Brain pericyte (primary cell): ENCODE results near the gene GOLT1A.

Experiments
- DNase-seq: peaks from one replicate; pipeline ENCODE4 v3.0.0-alpha.2; 2012; ENCODE audit warnings: low read depth, low spot score

Gene GOLT1A

DNA sequence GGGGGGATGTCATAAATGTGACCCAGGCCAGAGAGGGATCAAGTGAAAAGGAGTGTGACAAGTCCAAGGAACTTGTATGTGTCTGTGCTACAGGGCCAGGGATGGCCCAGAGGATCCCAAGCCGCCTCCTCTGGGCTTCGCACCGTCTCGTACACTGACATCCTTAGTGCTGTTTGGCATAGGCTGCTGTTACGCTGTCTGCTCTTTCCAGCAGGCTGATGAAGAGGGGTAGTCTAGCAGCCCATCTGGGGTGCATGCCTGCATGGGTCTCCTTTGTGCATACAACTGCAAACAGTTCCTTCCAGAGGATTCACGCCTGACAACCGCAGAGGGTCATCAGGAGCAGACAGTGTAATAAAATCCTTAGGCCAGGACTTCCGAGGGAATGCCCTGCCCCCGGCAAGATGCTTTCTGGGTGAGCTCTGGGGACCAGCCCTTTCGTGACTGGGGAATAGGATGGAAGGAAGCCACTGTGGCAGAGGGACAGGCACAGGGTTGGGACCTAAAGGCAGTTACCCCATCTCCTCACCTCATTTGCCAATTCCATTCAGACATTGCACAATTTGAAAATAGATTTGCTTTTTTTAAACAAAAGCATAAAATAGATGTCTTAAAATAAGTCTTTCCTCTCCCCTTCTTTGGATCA lies 6.3 kb upstream of the GOLT1A start:
- DNase-seq: no peak

DNA sequence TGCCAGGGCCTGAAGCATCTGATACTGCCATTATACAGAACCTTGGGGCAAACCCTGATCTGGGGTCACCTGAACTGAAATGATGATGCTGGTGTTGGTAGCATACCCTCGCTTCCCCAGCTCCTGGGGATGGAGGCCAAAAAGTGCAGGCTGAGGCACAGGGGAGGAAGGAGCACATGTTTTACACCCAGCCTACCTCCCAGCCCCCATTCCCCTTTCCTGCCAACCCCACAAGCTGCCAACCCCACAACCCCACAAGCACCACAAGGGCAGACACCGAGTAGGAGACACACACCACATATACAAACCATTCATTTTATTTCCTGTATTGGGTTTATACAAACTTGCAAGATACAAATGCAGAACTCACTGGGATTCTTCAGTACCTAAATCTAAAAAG lies 4.8 kb upstream of the GOLT1A start:
- DNase-seq: no peak

DNA sequence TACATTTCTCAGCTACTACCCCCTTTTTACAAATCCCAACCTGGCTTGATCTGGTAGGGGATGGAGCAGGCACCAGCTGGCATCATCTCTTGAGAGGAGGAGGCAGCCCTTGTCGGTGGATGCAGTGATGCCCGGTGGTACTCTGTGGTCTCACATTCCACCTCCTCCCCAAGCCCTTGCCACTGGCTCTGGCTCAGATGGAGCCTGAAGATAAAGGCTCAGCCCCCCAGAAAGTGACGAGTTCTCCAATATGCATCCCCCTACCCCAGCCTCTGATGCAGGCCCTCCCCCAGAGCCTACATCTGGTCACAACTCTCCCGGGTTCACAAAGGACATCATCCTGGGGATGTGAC lies 3.8 kb upstream of the GOLT1A start:
- no peak for DNase-seq

DNA sequence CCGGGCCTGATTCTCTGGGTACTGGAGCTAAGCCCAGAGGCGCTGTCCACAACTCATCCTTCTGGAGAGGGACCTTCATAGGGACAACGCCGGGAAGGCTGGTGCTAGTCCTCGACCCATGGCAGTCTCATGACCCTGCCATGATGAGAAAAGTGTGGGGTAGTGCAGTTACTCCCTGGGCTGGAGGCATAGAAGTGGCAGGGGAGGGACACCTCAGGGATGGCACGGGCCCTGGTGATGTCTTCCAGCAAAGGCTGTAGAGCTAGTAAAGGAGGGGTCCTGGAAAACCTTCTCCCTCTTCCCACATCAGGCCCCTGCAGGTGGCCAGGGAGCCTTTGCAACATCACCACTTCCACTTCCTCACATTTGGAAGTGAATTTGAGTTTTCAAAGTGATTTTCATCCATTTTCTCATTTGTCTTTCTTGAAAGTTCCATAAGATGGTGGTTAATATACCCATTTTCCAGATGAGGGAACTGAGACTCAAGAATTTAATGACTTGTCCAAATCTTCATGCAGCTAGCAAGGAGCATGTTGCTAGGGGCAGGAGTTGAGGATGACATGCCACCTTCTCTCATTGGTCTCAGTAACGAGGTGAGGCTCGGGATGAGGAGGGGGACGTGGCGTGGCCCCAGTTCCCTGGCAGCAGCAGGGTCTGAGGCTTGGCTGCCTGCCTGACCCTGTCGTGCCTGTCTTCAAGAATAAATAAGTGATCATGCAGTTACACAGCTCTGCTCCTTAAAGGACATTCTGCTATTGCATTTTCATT lies 3.3 kb upstream of the GOLT1A start:
- DNase-seq: no peak

DNA sequence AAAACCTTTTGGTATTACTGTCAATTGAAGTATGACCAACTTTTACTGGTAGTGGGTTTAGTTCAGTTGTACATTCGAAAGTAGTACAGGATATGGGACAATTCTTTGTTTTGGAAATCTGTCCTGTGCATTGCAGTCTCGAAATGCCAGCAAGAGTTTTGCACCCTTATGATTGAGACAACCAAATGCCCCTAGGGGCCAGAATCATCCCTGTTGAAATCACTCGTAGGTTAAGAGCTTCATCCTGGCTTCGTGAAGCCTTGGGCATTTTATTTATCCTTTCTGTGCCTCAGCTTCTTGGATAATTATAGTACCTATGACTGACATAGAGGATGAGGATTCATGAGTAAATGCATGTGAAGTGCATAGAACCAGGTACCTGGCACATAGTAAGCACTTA lies 2.4 kb upstream of the GOLT1A start:
- DNase-seq: no peak

DNA sequence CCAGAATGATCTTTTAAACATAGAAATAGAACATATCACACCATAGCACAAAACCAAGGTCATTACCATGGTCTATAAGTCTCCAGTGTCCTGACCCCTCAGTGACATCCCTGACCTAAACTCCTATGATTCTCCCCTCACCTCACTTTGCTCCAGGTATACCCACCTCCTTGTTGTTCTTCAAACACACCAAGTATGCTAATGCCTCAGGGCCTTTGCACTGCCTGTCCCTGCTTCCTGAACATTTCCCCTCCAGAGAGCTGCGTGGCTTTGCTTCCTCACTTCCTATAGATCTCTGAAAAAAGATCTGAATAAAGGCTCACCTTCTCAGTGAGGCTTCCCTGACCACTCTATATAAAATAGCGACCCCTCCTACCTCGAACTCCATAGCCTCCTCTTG lies 1.1 kb downstream of the GOLT1A start:
- no peak for DNase-seq

DNA sequence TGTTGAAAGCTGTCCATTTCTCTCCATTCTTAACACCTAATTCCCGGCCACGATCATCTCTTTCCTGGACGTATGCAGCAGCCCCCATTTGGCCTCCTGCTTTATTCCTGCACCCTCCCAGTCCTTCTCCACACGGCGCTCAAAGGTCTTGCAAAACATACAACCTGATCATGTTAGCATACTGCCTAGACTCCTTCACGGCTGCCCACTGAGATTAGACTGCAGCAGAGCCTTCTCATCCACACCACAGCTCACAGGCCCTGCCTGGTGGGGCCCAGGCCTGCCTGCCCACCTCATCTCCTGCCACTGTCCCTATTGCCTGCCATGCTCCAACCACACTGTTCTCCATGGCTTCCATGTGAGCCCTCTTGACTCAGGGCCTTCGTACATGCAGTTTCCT lies 2.7 kb downstream of the GOLT1A start:
- DNase-seq: no peak

DNA sequence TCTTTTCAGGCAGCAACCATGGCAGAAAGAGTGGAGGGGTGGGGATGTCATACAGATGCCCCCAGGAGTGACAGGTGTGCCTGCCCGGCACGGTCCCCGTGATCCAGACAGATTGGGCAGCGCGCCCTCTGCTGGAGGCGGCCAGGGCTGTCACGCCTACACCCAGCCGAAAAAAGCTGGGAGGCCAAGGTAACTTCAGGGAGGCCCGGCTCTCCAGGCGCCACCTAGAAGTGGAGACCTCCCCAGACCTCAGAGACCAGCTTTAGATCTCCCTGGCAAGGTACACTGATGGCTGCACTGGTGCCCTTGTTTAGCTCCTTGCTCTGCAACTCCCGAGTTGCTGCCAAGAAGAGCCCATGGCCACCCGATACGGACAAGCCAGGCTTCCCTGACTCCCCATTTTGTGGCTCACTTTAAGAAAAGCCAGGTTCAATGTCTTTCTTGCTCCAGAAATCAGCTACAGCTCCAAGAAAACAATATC lies 6.6 kb downstream of the GOLT1A start:
- DNase-seq: no peak

DNA sequence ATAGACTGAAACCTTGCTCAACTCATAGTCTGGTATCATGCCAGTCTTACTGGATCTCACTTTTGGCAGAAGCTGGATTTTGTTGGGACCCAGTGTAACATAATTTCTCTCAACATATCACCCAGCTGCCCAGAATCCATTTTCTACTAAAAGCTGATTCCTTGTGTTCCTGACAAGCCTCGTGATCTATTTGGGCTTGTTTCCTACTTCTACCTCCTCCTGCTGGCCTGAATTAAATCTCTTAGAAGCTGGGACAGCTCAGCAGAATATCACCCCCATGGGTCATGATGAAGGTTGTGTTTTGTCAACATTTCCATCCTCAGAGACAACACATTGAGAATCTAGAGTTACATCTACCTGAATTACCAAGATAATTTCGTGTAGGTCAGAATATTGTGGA lies 7.7 kb downstream of the GOLT1A start:
- DNase-seq: no peak

DNA sequence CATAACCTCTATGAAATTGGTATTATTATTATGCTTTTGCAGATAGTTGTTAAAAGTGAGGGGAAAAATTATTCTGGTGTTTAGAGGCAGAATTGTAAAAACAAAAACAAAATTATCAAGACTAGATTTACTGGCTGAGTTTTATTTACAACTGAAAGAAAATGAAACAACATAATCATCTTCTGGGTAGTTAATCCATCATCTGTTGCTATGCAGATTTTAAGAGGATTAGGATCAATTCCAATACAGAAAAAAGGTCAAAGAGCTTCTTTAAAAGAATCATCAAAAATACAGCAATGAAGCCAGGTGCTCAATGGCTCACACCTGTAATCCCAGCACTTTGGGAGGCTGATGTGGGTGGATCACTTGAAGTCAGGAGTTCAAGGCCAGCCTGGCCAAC lies 8.3 kb downstream of the GOLT1A start:
- no peak for DNase-seq

DNA sequence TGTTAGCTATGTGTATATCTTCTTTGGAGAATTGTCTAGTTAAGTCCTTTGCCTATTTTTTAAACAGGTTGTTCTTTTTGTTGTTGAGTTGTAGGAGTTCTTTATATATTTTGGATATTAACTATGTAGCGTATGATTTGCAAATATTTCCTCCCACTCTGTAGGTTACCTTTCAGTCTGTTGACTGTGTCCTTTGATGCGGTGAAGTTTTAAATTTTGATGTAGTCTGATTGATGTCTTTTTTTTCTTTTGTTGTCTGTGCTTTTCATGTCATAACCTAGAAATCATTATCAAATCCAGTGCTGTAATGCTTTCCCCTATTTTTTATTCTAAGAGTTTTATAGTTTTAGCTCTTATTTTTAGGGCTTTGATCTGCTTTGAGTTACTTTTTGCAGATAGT lies 8.8 kb downstream of the GOLT1A start:
- DNase-seq: no peak

DNA sequence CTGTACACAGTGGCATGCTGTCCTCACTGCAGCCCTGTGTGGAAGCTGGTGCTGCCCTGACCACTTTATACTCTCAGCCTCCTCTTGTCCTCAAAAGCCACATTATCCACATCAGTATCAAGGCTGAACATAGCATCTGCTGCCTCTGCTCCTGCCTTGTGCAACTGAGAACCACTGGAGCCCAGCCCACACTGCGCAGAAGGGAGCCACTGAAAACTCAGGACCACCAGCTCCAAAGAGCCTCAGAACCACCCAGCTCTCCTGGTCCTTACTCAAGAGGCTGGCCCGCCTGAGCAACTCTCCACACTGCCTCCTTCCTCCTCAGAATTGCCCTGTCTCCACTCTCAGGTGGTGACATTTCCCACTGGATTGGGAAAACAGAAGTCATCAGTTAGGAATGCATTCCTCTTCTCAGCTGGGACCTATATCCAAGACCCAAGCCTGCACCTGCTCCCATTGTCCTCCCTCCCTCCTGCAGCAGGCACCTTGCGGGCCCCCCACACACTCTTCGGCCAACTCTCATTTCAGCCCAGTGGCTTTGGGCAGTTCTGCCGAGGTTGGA lies 10.5 kb downstream of the GOLT1A start:
- DNase-seq: no peak

DNA sequence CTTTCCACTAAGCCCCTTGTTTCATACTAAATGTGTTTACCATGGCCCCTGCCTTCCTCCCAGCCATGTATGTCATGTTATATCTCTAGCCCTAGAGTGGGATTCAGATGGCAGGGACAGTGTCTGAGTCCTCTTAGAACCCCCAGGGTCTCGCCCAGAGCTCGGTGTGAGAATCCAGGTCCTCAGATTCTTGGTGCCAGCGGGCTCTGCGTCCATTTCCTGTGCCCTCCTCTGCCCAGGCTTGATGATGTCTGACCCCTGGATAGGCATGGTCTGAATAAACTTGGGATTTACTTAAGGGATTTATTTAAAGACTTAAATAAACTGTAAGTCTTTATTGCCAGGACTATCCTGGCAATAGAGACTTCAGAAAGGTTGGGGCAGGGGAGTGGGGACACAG lies 11.3 kb downstream of the GOLT1A start:
- DNase-seq: no peak

DNA sequence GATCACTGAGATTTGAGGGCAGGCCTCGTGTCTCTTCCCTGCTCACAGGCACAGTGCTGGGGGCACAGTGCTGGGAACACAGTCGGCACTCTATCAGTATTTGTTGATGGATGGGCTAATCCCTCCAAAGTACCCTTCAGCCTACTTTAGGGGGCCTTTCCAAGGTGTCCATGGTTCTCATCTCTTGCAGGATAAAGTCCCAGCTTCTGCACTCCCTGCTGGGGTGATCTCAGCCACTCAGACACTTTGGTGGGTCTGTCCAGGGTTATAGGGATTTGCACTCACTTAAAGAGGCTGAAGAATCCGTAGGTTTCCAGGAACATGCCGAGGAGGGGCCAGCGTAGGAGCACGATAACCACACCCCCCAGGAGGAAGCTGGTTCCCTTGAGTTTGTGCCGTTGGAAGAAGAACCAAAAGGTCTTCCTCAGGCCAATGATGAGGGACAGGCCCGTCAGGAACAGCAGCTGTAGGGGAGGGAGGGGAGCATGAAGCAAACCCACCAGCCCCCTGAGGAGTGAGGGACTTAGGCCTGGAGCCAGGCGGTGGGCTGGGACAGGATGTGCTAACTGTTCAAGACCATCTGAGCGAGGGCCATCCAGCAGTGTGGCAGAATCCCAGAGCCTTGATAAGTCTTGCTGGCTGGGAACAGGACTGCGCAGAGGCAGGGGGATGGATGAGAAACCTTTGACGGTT lies 12.3 kb downstream of the GOLT1A start:
- DNase-seq: no peak

DNA sequence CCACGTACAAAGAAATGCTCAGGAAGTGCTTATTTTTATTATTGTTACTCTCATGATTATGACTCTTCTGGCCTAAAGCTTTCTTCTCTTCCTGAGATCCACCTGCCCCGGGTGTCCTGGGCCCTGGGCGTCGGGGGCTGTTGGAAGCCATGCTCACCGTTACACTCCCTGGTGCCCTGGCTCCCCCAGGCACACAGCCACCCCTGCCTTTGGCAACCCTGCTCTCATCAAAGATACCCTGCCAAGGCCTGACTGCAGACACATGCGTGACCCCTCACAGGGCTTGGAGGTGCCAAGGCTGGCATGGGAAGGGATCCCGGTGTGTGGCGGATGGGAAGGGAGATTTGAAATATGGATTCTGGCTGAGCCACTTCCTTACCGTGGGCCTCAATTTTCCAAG lies 14.2 kb downstream of the GOLT1A start:
- no peak for DNase-seq

DNA sequence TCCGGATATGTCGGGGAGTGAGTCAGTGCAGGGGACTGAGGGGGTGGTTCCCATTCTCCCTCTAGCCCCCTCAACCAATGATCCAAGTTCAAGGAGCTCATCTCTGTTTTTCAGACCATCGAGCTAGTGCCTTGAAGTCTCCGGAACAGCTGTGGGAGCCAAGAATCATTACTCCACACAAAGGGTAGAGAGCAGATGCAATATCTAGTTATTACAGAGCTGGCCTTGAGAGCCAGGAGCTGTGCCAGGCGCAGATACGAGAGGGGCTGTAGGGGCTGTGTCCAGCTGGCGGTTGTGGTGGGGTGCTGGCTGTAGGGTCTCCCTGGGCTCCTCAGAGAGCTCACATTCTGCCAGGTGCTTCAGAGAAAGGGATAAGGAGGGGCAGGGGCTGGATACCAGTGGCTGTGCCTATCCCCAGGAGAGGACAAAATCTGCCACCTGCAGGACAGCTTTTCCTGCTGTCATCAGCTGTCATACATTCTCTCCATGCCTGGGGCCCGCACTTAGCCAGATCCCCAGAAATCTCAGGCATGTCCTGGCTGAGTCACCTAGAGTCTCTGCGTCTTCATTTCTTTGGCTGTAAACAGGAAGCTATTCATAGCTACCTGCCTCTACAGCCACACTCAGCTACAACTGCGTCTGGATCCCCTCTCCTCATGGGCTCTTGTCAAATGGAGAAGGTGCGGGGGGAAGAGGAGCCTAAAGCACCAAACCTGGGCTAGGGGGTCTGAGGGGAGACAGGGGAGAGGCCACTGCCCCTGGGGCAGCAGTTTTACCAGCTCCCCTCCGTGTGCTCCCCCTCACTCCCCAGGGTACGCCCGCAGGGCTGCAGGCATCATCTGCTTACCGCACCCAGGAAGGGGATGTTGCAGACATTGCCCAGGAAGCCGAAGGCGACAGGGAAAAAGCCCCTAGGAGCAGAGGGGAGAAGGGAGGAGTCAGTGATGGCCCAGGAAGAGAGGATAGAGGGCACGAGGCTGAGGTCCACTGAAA lies 15.1 kb downstream of the GOLT1A start:
- DNase-seq: no peak

DNA sequence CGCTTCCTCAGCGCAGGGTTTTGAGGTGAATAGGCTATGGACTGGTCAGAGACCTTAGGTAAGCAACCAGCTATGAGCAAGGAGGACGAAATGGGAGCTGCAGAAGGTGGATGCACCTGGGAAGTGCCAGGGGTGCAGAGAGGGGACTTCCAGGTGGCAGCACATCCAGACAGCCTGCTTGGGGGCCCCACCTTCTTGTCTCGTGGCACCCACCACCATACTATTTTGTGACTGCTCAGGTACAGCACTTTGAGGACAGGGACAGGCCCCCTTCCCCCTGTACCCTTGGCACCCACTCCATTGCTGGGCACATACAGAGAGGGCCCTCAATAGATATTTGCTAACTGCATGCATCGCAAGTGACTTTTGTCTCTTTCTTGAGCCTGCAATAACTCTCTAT lies 16.7 kb downstream of the GOLT1A start:
- no peak for DNase-seq

DNA sequence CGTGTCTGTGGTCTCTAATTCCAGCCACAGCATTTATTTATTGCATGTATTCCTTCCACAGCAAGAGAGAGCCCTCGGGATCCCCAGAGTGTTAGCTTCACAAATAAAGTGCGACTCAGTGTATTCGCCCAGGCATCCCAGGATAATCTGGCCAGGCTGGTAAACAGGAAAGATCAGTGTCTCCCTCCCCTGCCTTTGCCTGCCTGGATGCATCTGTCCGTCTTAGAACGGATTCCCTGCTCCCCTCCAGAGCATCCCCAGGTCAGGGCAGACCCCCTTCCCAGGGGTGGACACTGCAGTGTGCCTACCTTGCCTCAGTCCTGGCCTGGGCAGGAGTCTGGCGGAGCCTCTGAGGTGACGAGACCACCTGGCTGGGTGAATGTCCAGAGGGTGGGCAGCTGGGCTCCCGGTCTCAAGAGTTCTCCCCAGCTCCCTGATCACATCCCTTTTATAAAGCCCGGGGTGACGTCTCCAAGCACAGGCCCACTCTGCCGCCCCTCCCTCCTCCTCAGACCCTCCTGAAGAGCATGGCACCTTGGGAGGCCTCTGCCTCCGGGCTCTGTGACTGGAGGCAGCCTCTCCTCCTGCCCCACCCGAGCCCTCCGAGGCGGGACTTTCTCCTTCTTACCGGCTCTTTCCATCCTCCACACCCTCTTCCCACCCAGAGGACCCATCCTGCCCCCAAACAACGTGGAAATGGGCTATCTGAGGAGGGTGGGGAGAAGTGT lies 17.6 kb downstream of the GOLT1A start, which contains the start of gene KISS1:
TSS of gene KISS1 (minus strand) at position 424 of the 728 bp plus-strand sequence. CDS start 3,615 bp downstream, outside the sequence.
- no peak for DNase-seq

DNA sequence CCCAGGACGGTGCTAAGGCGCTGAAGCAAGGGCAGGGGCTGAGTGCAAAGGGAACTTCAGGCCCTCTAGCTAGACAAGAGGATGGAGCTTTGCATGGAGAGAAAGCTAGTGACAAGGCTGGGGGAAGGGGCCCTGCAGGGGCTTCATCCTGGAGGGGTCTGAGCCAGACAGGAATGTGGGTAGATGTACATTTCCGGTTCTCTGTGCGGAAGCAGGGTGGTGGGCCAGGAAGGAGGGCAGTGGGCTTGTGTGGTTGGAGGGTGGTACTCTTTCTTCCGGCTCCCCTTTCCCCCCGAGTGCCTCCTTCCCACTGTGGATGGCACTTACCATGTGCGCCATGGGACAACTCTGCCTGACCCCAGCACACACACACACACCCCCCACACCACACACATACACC lies 19.0 kb downstream of the GOLT1A start:
- no peak for DNase-seq

DNA sequence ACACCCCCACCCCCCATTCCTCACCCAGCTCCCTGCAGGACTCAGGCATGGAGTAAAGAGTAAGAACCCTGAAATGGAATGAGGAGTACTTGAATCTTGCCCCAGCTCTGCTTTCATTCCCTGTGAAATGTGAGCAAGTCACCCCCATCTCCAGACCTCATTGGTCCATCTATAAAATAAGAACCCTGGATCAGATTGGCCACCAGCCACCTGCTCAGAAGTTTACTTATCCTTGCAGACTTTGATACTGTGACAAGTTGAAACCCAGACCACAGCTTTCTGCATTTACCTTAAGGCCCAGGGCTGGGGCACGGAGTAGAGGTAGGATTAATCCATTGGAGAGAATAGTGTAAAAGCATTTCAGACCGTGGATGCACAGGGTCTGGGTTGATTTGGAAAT lies 19.7 kb downstream of the GOLT1A start:
- DNase-seq: no peak
